ENCODE data around the gene MERTK.
"Not testable (repeated sequence)": the region's sequence is repeated elsewhere in the genome, so short reads cannot be mapped to it uniquely, and the experiment has no call there.

Gene MERTK

DNA sequence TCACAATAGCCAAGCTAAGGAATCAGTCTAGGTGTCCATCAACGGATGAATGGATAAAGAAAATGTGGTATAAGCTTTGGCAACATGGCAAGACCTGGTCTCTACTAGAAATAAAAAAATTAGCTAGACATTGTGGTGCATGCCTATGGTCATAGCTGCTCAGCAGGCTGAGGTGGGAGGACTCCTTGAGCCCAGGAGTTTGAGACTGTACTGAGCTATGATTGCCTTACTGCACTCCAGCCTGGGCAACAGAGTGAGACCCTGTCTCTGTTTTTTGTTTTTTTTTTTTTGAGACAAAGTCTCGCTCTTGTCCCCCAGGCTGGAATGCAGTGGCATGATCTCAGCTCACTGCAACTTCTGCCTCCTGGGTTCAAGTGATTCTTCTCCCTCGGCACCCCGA lies 11.6 kb downstream of the MERTK start:
- H3K9me3 ChIP-seq (ENCODE audit: control insufficient read depth, low read length); H3K36me3 ChIP-seq (ENCODE audit: control insufficient read depth, insufficient read depth, low read length); H3K27ac ChIP-seq (ENCODE audit: insufficient read depth, low read length, poor library complexity, severe bottlenecking); H3K4me3 ChIP-seq (ENCODE audit: insufficient read depth, low read depth, low read length, poor library complexity, severe bottlenecking); H3K4me1 ChIP-seq (ENCODE audit: control insufficient read depth, insufficient read depth, low read length, poor library complexity, severe bottlenecking); H3K27me3 ChIP-seq (replicated peaks; ENCODE audit: control insufficient read depth, insufficient read depth, low read length, poor library complexity, severe bottlenecking); DNase-seq: not testable (repeated sequence)

DNA sequence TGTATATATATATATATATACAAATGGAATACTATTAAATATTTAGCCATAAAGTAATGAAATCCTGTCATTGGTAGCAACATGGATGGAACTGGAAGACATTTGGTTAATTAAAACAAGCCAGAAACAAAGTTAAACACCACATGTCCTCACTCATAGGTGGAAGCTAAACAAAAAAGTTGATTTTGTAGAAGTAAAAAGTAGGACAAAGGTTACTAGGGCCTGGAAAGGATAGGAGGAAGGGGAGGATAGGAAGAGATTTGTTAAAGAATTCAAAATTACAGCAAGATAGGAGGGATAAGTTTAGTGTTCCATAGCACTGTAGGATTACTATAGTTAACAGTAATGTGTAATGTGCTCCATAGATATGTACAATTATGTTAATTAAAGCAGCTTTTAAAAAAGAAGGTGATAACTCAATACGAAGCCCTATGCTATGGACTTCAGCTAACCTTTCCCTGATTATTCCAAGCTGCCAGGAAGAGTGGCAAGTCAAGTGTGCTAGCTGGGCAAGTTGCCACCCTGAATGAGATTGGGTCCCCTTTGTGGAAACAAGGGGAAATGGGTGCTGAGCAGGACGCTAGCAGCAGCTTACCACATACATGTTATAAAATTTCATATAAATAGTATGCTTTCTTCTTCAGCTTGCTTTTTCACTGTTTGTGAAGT lies 12.3 kb downstream of the MERTK start:
- no peaks in the 10 kb centered on the region for H3K27me3 ChIP-seq (replicated peaks; ENCODE audit: control insufficient read depth, insufficient read depth, low read length, poor library complexity, severe bottlenecking)
- DNase-seq = no peak

DNA sequence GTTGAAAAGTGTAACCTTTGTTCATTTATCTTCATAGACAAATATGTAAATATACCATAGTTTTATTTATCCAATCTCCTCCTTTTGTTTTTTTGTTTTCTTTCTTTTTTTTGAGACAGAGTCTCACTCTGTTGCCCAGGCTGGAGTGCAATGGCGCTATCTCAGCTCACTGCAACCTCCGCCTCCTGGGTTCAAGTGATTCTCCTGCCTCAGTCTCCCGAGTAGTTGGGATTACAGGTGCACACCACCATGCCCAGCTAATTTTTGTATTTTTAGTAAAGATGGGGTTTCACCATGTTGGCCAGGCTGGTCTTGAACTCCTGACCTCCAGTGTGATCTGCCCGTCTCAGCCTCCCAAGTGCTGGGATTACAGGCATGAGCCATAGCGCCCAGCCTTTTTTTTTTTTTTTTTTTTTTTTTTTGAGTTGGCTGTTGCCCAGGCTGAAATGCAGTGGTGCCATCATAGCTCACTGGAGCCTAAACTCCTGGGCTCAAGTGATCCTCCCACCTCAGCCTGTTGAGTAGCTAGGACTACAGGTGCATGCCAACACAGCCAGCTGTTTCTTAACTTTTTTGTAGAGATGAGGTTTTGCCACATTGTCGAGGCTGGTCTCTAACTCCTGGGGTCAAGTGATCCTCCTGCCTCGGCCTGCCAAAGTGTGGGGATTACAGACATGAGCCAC lies 13.0 kb downstream of the MERTK start:
- not testable (repeated sequence) for H3K4me3 ChIP-seq (ENCODE audit: insufficient read depth, low read depth, low read length, poor library complexity, severe bottlenecking); H3K36me3 ChIP-seq (ENCODE audit: control insufficient read depth, insufficient read depth, low read length); H3K27me3 ChIP-seq (replicated peaks; ENCODE audit: control insufficient read depth, insufficient read depth, low read length, poor library complexity, severe bottlenecking); H3K9me3 ChIP-seq (ENCODE audit: control insufficient read depth, low read length); H3K27ac ChIP-seq (ENCODE audit: insufficient read depth, low read length, poor library complexity, severe bottlenecking); DNase-seq; H3K4me1 ChIP-seq (ENCODE audit: control insufficient read depth, insufficient read depth, low read length, poor library complexity, severe bottlenecking)

More for the DNA sequence above, 12.3 kb downstream of the MERTK start:
- H3K4me3 ChIP-seq (ENCODE audit: insufficient read depth, low read depth, low read length, poor library complexity, severe bottlenecking) = no peak overlapping the region
- H3K4me1 ChIP-seq (ENCODE audit: control insufficient read depth, insufficient read depth, low read length, poor library complexity, severe bottlenecking) = no peaks in the 10 kb centered on the region
- no peaks in the 10 kb centered on the region for H3K9me3 ChIP-seq (ENCODE audit: control insufficient read depth, low read length)
- H3K36me3 ChIP-seq (ENCODE audit: control insufficient read depth, insufficient read depth, low read length) = no peaks in the 10 kb centered on the region
- no peak overlapping the region for H3K27ac ChIP-seq (ENCODE audit: insufficient read depth, low read length, poor library complexity, severe bottlenecking)

DNA sequence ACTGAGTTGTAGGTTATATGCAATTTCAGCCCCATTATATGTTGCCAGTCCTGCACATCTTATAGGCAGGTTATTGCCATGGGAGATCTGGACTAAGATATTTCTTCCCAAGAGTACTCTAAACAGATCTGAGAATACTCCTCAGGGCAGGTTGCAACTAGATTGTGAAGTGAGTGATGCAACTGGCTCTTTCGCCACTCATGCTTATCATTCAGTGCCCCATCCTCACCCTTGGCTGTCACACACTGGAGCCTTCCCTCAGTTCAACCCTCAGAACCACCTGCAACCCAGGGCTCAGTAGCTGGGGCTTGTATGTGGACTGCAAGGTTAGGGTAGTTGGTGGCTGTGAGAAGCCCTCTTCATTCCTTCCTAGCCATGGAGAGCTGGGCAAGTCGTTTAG lies 14.1 kb downstream of the MERTK start:
- DNase-seq = no peak
- H3K36me3 ChIP-seq (ENCODE audit: control insufficient read depth, insufficient read depth, low read length) = no peaks in the 10 kb centered on the region
- H3K4me1 ChIP-seq (ENCODE audit: control insufficient read depth, insufficient read depth, low read length, poor library complexity, severe bottlenecking) = no peaks in the 10 kb centered on the region
- no peak overlapping the region for H3K27ac ChIP-seq (ENCODE audit: insufficient read depth, low read length, poor library complexity, severe bottlenecking)
- no peak overlapping the region for H3K4me3 ChIP-seq (ENCODE audit: insufficient read depth, low read depth, low read length, poor library complexity, severe bottlenecking)
- no peaks in the 10 kb centered on the region for H3K9me3 ChIP-seq (ENCODE audit: control insufficient read depth, low read length)
- no peaks in the 10 kb centered on the region for H3K27me3 ChIP-seq (replicated peaks; ENCODE audit: control insufficient read depth, insufficient read depth, low read length, poor library complexity, severe bottlenecking)

DNA sequence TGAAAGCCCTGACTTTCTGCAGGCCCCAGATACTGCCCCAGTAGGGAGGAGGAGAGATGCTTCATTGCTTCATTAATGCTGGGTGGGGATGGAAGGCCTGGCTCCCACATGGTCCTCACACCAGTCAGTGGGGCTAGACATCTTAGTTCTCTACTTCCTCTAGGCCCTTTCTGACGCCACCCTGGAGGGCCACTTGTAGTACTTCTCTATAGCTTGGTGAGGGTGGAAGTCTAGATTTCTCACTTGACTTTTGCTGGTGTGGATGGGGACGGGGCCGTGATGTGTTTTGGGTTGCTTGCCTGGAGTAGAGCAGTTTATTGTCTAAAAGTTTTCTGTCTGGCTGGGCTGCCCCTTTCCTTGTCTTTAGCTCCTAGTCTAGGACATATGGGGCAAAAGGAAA lies 18.7 kb downstream of the MERTK start:
- Histone ChIP-seq H3K4me3 (ENCODE audit: insufficient read depth, low read depth, low read length, poor library complexity, severe bottlenecking) (no peak overlapping the region), H3K4me1 (ENCODE audit: control insufficient read depth, insufficient read depth, low read length, poor library complexity, severe bottlenecking) (no peaks in the 10 kb centered on the region), H3K27ac (ENCODE audit: insufficient read depth, low read length, poor library complexity, severe bottlenecking) (no peak overlapping the region), H3K9me3 (ENCODE audit: control insufficient read depth, low read length) (no peaks in the 10 kb centered on the region), H3K36me3 (ENCODE audit: control insufficient read depth, insufficient read depth, low read length) (no peaks in the 10 kb centered on the region), H3K27me3 (replicated peaks; ENCODE audit: control insufficient read depth, insufficient read depth, low read length, poor library complexity, severe bottlenecking) (no peaks in the 10 kb centered on the region)
- no peak for DNase-seq

DNA sequence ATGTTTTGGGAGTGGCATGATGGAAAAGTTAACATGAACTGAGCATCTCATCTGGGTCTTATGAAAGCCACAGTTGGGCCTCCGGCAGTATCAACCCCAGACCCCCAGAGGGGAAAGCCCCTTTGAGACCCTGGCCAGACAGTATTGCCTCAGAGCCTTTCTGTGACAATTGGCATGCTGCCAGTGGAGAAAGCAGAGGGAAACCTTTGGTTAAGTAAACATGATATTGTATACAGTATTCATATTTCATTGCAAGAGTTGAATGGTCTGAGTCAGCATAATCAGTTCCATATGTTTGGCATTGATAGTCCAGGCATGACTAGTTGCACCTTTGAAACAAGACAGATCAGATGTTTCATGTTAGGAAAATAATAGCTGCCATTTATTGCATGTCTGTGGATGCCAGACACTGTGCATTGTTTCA lies 20.0 kb downstream of the MERTK start:
- H3K4me3 ChIP-seq (ENCODE audit: insufficient read depth, low read depth, low read length, poor library complexity, severe bottlenecking) = no peak overlapping the region
- no peaks in the 10 kb centered on the region for H3K27me3 ChIP-seq (replicated peaks; ENCODE audit: control insufficient read depth, insufficient read depth, low read length, poor library complexity, severe bottlenecking)
- H3K36me3 ChIP-seq (ENCODE audit: control insufficient read depth, insufficient read depth, low read length) = no peaks in the 10 kb centered on the region
- H3K27ac ChIP-seq (ENCODE audit: insufficient read depth, low read length, poor library complexity, severe bottlenecking) = no peak overlapping the region
- no peak for DNase-seq
- no peaks in the 10 kb centered on the region for H3K4me1 ChIP-seq (ENCODE audit: control insufficient read depth, insufficient read depth, low read length, poor library complexity, severe bottlenecking)
- H3K9me3 ChIP-seq (ENCODE audit: control insufficient read depth, low read length) = no peaks in the 10 kb centered on the region

DNA sequence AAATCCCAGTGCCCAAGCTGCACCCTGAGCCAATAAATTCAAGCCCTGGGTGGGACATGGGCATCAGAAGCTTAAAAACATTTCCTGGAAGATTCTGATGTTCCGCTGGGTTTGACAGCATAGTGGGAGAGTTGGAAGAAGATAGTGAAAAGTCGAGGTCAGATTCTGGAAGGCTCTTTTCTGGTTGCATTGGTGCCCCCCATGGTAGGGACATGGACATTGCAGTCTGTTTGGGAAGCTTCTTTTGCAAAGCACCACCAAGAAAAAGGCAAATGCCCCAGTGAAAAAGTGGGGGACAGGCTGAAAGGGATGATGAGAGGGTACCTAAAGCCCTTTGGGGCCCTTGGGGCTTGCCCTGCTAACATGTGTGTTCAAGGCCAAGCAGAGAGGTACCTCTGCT lies 21.0 kb downstream of the MERTK start:
- Histone ChIP-seq H3K27me3 (replicated peaks; ENCODE audit: control insufficient read depth, insufficient read depth, low read length, poor library complexity, severe bottlenecking) (no peaks in the 10 kb centered on the region), H3K36me3 (ENCODE audit: control insufficient read depth, insufficient read depth, low read length) (no peaks in the 10 kb centered on the region), H3K4me3 (ENCODE audit: insufficient read depth, low read depth, low read length, poor library complexity, severe bottlenecking) (no peak overlapping the region), H3K9me3 (ENCODE audit: control insufficient read depth, low read length) (no peaks in the 10 kb centered on the region), H3K4me1 (ENCODE audit: control insufficient read depth, insufficient read depth, low read length, poor library complexity, severe bottlenecking) (no peaks in the 10 kb centered on the region), H3K27ac (ENCODE audit: insufficient read depth, low read length, poor library complexity, severe bottlenecking) (no peak overlapping the region)
- DNase-seq = no peak

DNA sequence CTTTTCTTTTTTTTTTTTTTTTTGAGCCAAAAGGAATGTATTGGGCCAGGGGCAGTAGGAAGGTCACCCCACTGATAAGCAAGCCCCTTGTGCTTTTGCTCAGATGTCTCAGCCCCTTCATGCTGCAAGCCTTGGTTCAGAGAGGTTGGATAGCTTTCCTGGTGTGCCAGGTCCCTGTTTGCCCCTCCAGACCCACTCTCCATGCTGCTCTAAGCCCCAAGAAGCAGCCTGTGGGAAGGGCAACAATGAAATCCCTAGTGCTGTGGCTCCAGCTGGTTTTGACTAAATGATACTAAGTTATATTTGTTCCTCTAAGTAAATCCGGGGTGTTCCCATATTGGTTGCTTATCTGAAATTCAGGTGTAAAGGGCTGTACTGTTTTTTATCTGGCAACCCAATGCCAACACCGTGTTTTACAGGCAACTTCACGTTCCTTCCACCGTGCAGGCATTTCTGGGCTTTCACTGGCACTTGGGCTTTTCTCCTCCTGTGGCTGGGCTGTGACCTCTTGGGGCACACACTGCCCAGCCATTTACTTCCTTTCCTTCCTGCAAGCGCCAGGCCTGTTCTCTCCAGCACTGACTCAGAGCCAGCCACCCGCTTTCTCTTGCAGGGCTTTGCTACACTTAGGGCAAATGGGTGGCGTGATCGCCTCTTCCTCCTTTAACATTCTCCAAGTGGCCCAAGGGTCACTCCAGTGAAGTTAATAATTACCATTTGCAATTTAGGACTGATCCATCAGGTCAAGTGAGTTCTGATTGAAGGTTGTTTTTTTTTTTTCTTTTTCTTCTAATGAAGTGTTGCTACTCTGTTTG lies 21.6 kb downstream of the MERTK start:
- H3K27me3 ChIP-seq (replicated peaks; ENCODE audit: control insufficient read depth, insufficient read depth, low read length, poor library complexity, severe bottlenecking) = no peaks in the 10 kb centered on the region
- no peaks in the 10 kb centered on the region for H3K36me3 ChIP-seq (ENCODE audit: control insufficient read depth, insufficient read depth, low read length)
- H3K9me3 ChIP-seq (ENCODE audit: control insufficient read depth, low read length) = no peaks in the 10 kb centered on the region
- DNase-seq = no peak
- H3K4me1 ChIP-seq (ENCODE audit: control insufficient read depth, insufficient read depth, low read length, poor library complexity, severe bottlenecking) = no peaks in the 10 kb centered on the region
- no peak overlapping the region for H3K4me3 ChIP-seq (ENCODE audit: insufficient read depth, low read depth, low read length, poor library complexity, severe bottlenecking)
- no peak overlapping the region for H3K27ac ChIP-seq (ENCODE audit: insufficient read depth, low read length, poor library complexity, severe bottlenecking)

DNA sequence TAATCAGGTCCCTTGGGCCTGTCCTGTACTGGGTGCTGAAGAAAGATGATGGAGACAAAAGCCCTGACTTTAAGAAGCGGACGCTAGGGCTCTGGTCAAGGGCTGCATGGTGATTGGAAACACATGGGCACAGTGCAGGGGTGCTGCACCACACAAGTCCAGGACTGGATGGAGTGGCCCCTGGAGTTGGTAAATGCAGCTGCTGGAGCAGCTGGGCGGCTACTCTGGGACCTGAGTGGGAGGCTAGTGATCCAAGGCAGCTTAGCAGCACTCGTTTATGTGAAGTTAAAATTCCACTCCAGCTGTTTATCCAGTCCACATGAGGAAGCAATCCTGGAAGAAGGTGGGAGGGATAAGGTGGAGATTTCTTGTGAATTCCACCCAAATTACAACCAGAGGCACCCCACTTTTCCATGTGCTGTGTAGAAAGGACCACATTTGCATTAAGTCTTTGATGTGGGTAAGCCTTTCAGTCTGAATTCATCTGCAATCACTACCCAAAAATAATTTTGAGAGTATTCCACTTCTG lies 24.9 kb downstream of the MERTK start:
- no peaks in the 10 kb centered on the region for H3K9me3 ChIP-seq (ENCODE audit: control insufficient read depth, low read length)
- DNase-seq = no peak
- H3K27me3 ChIP-seq (replicated peaks; ENCODE audit: control insufficient read depth, insufficient read depth, low read length, poor library complexity, severe bottlenecking) = no peaks in the 10 kb centered on the region
- no peaks in the 10 kb centered on the region for H3K36me3 ChIP-seq (ENCODE audit: control insufficient read depth, insufficient read depth, low read length)
- no peaks in the 10 kb centered on the region for H3K4me1 ChIP-seq (ENCODE audit: control insufficient read depth, insufficient read depth, low read length, poor library complexity, severe bottlenecking)
- H3K4me3 ChIP-seq (ENCODE audit: insufficient read depth, low read depth, low read length, poor library complexity, severe bottlenecking) = no peak overlapping the region
- no peak overlapping the region for H3K27ac ChIP-seq (ENCODE audit: insufficient read depth, low read length, poor library complexity, severe bottlenecking)

DNA sequence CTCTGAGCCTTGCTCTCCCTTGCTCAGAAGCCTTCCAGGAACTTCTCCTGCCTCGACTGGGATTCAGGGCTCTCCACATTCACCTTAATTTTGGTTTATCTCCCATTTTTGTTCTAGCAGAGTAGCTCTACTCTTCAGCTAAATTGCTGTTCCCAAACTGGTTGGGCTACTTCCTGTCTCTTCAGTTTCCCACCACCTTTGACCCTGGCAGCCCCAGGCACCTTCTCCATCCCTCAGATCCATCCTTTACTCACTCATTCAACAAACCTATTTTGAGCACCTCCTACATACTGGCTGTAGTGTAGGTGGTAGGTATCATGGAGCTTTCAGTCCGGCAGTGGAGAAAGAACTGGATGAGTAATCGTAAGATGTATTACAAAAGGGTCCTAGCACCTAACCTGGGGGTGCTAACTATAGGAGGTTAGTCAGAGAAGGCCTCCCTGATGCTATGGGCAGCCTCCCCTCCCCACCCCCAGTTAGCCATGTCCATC lies 26.3 kb downstream of the MERTK start:
- H3K9me3 ChIP-seq (ENCODE audit: control insufficient read depth, low read length) = no peaks in the 10 kb centered on the region
- no peaks in the 10 kb centered on the region for H3K36me3 ChIP-seq (ENCODE audit: control insufficient read depth, insufficient read depth, low read length)
- no peak overlapping the region for H3K27ac ChIP-seq (ENCODE audit: insufficient read depth, low read length, poor library complexity, severe bottlenecking)
- DNase-seq = no peak
- no peak overlapping the region for H3K4me3 ChIP-seq (ENCODE audit: insufficient read depth, low read depth, low read length, poor library complexity, severe bottlenecking)
- no peaks in the 10 kb centered on the region for H3K27me3 ChIP-seq (replicated peaks; ENCODE audit: control insufficient read depth, insufficient read depth, low read length, poor library complexity, severe bottlenecking)
- H3K4me1 ChIP-seq (ENCODE audit: control insufficient read depth, insufficient read depth, low read length, poor library complexity, severe bottlenecking) = no peaks in the 10 kb centered on the region
